NCI-H2196 (cell line): ENCODE results near the gene ABCB11.

Source experiments
- DNase-seq: peaks from one replicate; lab custom pipeline; 2025; ENCODE audit not compliant: unreplicated experiment; lab: John Stamatoyannopoulos, UW

ABCB11 gene

GRCh38 chr2:169010633-169011460 is 20.3 kb downstream of the ABCB11 start:
- DNase-seq, result no peak

DNA sequence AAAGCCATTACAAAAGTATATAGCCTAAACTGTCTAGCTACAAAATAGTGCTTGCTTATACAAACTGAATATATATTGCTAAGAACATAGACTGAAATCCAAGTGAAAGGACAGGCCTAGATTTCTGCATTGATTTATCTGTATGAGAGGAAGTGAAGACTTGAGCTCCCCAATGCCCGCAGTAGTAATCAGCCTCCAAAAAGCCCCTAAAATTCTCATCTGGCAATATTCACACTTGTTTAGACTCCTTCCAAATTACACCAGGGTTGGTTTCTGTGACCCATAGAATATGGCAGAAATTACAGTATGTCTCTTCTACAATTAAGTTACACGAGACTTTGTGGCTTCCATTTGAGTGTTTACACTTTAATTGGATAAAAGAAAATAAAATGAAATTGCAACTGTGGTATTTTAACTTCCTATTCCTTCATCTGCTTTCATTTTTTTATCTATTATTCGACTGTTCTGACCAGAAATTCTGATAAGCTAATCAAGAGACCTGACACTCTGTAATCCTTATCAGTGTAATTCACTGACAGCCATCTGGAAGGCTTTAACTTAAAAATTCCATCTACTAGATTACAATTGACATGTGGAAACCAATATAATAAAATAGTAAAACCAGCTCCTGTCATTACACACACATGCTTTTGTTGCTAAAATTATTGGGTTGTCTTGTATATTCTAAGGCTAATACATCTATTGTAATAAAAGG is 21.1 kb downstream of the ABCB11 start:
- DNase-seq, result no peak

DNA sequence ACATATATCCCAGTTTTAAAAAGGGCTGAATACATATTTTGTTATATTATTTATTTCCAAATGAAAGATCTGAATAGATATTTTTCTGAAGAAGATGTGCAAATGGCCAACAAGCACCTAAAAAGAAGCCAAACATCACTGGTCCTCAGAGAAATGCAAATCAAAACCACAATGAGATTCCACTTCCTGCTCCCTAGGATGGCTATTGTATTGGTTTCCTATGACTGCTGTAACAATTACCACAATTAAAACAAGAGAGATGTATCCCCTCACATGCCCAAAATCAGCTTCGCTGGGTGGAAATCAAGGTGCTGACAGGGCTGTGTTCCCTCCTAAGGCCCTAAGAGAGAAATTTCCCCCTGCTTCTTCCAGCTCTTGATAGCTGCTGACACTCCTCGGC is 23.2 kb downstream of the ABCB11 start:
- no peak for DNase-seq

GRCh38 chr2:169007356-169007755 is 23.8 kb downstream of the ABCB11 start:
- no peak for DNase-seq

DNA sequence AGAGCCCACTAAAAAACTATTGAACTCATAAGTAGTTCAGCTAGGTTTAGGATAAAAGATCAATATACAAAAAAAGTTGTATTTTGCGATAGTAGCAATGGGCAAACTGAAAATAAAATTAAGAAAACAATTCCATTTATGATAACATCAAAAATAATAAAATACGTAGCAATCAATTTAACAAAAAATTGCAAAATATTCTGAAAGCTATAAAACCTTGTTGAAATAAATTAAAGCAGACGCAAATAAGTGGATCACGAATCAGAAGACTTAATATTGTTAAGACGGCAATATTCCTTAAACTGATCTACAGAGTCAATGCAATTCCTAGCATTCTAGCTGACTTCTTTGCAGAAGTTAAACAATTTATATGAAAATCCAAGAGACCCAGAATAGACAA is 24.5 kb downstream of the ABCB11 start:
- no peak for DNase-seq

DNA sequence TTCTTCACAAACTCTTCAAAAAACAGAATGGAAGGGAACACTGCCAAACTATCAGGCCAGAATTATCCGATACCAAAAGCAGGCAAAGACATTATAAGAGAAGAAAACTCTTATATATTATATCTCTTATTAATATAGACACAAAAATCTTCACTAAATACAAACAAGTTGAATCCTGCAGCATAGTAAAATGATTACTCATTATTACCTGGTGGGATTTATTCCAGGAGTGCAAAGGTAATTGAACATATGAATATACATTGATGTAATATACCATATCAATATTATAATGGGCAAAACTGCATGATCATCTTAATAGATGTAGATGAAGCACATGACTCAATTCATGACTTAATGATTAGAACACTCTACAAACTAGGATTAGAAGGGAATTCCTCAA is 25.1 kb downstream of the ABCB11 start:
- no peak for DNase-seq

DNA sequence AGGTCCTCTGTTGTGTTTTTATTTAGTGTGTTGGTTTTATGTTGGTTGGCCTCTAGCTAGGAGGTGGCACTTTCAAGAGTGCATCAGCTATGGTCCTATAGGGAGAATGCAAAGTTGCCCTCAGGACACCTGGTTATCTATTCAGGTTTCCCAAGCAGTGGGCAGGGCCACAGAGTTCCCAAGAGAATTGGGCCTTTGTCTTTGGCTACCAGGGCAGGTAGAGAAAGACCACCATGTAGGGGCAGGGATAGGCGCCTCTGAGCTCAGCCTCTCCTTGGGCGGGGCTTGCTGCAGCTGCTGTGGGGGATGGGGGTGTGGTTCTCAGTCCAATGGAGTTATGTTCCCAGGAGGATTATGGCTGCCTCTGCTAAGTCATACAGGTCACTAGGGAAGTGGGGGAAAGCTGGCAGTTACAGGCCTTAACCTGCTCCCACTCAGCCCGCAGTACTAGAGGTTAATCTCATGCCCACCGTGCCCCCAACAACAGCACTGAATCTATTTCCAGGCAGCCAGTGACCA is 26.0 kb downstream of the ABCB11 start:
- no peak for DNase-seq

GRCh38 chr2:169002161-169002738 is 28.9 kb downstream of the ABCB11 start:
- no peak for DNase-seq

DNA sequence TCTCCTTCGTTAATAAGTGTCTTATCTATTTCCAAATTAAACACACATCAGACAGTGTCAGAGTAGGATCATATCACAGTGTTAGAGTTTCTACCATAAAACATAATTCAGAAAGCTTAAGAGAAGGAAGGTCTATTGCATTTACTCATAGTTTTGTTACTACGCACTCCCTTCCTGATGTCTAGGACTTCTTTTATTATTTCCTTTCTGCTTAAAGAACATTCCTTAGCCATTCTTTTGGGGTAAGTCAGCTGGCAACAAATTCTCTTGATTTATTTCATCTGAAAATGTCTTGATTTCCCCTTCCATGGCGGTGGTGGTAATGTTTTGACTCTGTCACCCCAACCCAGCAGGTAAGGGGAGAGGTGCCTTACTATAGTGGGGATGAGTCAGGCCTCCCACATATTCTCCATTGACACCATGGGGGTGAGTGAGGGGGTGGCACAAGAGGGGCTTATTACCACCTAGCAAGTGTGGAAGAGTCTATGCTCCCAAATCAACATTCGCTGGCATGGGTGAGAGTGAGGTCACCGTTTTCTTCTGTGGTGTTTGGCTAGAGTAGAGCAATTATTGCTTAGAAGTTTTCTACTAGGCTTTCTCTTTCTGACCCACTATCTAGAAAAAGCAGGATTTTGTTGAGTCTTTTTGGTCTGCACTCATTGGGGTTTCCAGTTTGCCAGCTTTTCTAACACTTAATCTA is 29.9 kb downstream of the ABCB11 start:
- no peak for DNase-seq

DNA sequence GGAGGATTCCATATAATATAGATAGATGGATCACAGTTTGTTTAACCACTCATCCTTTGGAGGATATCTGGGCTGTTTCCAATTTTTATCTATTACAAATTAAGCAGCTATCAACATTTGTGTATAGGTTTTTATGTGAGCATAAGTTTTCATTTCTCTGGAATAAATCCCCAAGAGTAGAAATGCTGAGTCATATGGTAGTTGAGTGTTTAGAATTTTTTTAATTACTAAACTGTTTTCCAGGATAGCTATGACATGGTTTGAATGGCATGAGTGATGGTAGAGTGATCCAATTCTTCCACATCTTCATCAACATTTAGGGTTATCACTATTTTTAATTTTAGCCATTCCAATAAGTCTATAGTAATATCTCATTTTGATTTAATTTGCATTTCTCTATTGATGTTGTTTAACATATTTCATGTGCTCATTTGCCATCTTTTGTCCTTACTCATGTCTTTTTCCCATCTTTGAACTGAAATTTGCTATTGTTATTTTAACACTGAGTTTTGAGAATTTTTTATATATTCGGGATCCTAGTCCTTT is 31.4 kb downstream of the ABCB11 start:
- no peak for DNase-seq

- no peak for DNase-seq
Observed at GRCh38 chr2:168998609-168999211, 32.4 kb downstream of the ABCB11 start.

DNA sequence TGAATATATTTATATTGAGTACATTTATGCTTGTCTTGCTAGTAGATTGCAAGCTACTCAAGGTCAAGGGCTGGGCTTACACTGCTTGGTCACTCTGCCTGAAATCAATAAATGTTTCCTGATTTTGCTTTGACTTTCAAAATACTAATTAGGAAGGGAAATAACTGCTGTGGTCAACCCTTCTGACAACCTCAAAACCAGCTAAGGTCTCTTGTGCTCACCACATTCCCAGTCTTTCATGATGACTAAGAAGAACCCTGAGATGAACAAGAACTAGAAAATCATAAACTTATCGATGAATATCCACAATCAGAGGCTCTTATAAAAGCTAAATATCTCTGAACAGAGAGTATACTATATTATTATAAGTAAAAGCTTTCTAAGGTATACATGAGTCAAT is 33.3 kb downstream of the ABCB11 start:
- no peak for DNase-seq

GRCh38 chr2:168997118-168997521 is 34.0 kb downstream of the ABCB11 start:
- no peak for DNase-seq

DNA sequence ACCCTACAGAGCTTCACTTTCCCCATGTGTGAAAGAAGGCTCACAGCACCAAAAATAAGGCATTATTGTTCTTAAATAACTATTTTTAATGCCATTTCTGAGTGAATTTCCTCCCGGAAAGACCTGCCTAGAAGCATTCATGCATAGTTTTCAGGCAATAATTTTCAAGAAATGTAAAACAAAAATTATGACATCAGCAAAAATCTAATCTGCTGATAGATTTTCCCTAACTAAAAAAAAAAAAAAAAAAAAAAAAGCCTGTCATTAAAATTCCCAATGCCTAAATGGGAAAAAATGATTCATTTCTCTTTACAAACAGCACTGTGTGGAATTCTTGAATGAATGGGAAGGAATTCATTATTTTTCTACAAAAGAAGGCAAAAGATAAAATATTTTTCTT is 35.4 kb downstream of the ABCB11 start:
- DNase-seq, result no peak

- DNase-seq, result no peak
Observed at GRCh38 chr2:168993538-168993937, 37.6 kb downstream of the ABCB11 start.

DNA sequence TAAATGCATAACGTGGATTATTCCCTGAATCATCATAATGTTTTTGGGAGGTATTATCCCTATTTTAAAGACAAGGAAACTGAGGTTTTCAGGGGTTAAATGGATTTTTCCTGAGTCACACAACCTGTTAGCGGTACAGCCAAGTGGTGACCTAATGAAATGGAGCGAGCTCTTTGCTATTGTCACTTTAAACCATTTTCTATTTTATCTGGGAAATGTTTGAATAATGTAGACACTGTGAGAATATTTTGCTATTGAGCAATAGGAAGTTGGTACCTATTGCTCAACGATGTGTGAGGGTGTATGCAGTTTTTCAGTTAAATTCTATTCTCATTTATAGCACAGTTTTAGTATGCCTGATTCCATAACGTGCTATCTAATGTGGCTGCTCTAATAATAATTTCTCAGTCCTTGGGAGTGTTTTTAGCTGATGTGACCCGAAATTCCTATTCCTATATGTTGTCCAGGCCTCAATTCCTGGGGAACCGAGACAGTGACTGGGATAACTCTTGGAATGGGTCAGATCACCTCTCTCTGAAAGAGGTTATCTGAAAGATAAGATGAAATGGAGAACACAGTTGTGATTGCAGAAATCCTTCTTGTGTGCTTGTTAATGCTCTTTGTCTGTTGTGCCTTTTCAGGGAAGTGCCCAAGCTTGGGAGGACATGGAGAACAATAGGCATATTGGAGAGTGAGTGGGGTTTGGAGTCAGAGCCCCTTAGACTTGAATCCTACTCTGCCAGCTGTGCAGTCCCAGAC is 38.4 kb downstream of the ABCB11 start:
- DNase-seq, result no peak

GRCh38 chr2:168992026-168992425 is 39.1 kb downstream of the ABCB11 start:
- DNase-seq, result no peak

DNA sequence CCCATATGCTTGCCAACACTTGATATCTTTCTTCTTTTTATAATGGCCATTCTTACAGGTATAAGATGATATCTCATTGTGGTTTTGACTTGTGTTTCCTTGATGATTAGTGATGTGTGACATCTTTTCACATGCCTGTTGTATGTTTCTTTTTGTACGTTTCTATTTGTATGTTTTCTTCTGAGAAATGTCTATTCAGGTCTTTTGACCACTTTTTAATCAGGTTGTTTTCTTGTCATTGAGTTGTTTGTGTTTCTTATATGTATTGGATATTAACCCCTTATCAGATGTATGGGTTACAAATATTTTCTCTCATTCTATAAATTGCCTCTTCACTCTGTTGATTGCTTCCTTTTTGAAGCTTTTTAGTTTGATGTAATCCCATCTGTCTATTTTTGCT is 42.4 kb downstream of the ABCB11 start:
- DNase-seq, result no peak

DNA sequence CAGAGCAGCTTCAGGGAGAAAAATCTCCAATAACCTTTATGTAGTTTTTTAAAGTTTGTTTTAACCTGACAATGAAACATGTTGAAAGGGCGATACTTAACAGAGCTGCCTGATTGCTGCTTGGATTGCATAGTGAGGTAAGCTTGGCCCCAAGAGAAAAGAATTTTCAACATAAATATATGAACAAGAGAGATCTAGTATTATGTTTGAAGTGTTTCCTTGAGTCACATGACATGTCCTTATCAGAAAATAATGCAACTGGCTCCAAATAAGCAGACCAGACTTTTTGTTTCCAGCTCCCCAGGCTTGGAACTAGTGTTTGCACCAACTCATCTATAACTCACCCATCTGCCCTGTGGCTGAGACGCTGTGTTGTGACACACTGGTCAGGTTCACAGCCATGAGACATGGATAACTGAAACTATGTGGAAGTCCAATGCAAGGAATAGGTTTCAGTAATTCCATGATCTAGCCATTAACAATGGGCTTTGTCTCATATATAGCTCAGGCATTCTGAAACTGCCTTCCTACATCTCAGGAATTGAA is 44.7 kb downstream of the ABCB11 start:
- DNase-seq, result no peak

DNA sequence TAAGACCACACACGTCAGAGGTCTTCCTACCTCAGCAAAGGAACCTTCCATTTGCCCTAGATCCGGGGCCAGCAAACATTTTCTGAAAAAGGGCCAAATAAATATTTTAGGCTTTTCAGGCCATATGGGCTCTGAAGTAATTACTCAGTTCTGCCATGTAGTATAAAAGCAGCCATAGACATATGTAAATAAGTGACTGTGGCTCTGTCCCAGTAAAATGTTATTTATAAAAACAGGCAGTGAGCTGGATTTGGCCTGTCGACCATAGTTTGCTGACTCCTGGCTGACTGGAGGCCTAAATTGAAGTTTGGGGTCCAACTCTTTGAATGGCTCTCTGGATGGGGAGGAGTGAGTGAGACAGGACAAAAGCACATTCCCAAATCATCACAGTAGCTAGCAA is 49.5 kb downstream of the ABCB11 start:
- no peak for DNase-seq
